Activated gamma-delta T cell (primary cell): ENCODE measurements around the gene PMPCB.
"Not testable (repeated sequence)": the region's sequence is repeated elsewhere in the genome, so short reads cannot be mapped to it uniquely, and the experiment has no call there.

Source experiments
- DNase-seq: peaks from one replicate; lab custom pipeline; 2025; lab: John Stamatoyannopoulos, UW
- total RNA-seq, 2 donors: gene quantifications; one replicate each; lab custom pipeline; 2026; lab: John Stamatoyannopoulos, UW

Gene PMPCB, protein sequence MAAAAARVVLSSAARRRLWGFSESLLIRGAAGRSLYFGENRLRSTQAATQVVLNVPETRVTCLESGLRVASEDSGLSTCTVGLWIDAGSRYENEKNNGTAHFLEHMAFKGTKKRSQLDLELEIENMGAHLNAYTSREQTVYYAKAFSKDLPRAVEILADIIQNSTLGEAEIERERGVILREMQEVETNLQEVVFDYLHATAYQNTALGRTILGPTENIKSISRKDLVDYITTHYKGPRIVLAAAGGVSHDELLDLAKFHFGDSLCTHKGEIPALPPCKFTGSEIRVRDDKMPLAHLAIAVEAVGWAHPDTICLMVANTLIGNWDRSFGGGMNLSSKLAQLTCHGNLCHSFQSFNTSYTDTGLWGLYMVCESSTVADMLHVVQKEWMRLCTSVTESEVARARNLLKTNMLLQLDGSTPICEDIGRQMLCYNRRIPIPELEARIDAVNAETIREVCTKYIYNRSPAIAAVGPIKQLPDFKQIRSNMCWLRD
- total RNA-seq, result 151 to 154 reads per million in 2 donors

DNA sequence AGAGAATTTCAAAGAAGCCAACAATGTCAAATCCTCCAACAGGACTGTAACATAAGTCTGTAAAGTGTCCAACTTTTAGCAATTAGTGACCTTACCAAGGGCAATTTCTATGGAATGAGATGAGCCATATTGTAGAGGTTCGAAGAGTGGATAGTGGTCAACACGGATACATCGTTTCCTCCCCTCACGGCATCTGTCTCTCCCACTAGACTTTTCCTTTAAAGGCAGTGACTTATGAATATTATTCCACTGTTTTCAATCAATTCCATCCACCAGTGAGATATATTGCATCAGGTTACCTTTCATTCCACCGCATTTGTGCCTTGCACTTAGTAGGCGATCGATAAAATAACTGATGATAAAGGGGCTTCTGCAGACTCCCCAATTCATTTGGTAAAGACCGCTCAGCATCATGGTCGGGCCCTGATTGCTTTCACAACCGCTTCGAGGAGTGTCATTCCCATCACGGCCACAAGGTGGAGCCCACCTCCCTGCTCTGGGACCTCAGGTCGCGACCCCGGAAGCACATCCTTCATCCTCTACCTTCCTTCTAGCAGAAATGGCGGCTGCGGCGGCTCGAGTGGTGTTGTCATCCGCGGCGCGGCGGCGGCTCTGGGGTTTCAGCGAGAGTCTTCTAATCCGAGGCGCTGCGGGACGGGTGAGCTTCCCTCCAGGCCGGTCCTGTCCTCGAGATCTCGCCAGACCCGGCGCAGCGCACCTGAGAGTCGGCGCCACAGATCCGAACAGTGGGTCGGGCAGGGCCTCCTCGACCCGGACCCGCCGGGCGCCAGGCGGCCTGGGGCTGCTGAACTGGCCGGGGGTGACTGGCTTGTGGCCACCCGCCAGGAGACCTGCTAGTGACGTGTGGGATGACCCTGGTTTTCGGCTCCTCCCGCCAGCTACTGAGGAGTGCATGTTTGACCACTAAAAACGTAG is at the start of gene PMPCB:
TSS of gene PMPCB (plus strand) at position 535 of the 936 bp plus-strand sequence. CDS start at position 560, 25 bp downstream.
- DNase-seq, result peak; percentile 68

DNA sequence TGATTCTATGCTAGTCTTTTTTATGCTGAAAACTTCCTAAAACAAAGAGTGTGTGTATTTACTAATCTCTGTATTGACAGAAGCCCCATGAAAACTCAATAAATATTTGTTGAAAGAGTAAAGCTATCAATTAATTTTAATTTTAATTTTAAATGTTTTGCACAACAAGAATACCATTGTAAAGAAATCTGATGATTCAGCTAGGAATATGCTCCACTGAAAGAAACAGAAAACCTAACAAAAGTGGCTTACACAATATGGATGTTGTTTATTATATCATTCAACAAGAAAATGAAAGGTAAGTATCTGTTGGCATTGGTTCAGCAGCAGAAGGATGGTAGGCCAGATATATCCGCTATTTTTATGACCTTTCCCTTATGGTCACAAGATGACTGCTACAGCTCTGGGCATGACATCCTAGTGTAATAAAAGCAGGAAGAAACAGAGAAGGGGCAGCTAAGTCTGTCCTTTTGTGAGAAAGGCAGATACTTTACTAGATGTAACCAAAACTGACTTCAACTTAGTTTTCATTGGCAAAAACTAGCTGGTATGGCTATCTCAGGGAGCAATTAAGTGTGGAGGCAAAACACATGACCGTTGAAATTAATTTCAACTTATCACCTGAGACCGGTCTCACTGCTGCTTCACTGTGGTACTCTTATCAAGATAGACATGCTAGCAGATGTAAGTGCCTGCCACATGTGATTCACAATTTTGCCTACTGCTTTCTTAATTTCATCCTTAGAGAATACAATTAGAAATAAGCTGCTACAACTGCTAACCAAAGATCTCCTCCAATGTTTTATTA is 43.3 kb upstream of the PMPCB start:
- DNase-seq, result not testable (repeated sequence)

DNA sequence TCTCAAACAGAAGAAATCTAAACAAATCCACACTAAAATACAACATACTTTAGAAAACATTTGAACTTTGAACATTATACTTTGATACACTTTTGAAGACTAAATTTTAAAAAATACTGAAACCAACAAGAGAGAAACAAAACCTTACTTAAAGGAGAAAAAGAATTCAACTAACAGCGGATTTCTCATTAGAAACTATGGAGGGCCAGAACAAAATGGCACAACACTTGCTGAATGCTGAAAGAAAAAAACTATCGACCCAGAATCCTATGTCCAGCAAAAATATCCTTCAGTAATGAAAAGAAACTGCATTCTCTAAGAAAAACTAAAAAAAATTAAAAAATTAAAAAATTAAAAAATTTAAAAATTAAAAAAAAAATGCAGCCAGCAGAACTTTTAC is 33.2 kb upstream of the PMPCB start:
- not testable (repeated sequence) for DNase-seq

DNA sequence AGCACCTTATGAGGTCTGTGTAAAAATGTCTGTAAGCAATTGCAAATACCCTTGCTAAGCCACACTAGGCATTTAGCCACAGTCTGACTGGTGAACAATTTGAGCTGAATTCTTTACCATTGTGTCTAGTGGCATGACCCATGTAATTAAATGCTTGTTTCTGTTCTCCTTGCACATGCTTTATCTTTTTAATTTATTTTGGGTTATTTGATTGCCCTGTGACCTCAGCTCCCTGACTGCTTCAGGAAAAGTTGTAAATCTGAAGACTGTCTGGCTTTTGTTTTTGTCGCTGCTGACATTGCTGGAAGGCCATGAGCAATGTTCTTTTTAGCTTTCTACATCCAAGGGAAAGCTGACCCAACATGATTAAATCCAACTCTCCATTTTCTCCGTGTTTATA is 31.0 kb upstream of the PMPCB start:
- DNase-seq, result not testable (repeated sequence)

DNA sequence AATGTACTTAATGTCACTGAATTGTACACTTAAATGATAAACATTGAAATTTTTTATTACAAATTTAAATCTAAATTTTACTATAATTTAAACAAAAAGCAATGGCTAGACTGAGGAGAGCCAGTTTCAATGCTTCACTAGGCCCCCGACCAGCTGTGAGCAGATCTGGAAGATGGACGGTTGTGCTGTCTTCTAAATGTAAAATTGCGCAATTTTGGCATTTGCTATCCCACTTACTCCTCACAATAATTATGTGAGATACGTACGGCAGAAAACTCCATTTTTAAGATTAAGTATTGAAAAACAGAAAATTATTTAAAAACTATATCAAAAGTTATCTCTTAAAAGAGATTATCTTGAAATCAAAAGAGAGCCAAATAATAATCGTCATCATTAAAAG is 23.9 kb upstream of the PMPCB start:
- DNase-seq, result not testable (repeated sequence)

DNA sequence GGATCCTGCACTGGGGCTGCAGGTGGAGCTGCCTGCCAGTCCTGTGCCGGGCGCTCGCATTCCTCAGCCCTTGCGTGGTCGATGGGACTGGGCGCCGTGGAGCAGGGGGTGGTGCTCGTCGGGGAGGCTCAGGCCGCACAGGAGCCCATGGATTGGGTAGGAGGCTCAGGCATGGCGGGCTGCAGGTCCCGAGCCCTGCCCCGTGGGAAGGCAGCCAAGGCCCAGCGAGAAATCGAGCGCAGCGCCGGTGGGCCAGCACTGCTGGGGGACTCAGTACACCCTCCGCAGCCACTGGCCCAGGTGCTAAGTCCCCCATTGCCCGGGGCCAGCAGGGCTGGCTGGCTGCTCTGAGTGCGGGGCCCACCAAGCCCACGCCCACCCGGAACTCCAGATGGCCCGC is 22.4 kb upstream of the PMPCB start:
- DNase-seq, result not testable (repeated sequence)

DNA sequence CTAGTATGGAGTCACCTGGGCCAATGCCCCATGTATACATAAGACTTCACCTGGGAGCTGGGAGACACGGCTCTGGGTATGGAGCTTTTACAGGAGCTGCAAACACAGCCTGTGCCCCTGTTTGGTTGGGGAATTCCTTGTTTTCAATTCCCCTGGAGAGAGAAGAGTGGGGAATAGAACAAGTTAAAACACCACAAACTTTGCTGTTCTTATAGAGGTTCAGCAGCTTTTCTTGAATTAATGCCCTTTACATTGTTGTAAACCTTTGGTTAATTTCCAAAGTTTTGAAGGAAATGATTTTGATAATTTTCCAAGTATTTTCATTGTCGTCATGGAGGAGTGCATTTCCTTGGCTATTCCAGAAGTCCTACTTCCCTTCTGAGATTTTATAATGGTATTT is 19.0 kb upstream of the PMPCB start:
- DNase-seq, result not testable (repeated sequence)

DNA sequence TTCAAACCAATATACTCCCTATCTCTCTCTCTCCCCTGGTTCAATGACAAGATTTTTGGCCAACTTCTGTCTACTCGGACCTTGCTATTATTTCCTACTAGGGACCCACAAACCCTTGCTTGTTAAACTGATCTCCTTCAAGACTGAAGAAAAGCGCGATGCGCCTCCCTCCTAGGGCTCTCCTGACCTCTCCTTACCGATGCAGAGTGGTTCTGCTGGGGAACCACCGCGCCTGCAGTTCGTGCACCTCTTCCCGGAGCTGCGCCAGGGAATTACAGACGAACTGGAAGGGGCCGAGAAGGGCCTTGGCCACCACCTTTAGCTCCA is 17.6 kb upstream of the PMPCB start:
- DNase-seq, result not testable (repeated sequence)

DNA sequence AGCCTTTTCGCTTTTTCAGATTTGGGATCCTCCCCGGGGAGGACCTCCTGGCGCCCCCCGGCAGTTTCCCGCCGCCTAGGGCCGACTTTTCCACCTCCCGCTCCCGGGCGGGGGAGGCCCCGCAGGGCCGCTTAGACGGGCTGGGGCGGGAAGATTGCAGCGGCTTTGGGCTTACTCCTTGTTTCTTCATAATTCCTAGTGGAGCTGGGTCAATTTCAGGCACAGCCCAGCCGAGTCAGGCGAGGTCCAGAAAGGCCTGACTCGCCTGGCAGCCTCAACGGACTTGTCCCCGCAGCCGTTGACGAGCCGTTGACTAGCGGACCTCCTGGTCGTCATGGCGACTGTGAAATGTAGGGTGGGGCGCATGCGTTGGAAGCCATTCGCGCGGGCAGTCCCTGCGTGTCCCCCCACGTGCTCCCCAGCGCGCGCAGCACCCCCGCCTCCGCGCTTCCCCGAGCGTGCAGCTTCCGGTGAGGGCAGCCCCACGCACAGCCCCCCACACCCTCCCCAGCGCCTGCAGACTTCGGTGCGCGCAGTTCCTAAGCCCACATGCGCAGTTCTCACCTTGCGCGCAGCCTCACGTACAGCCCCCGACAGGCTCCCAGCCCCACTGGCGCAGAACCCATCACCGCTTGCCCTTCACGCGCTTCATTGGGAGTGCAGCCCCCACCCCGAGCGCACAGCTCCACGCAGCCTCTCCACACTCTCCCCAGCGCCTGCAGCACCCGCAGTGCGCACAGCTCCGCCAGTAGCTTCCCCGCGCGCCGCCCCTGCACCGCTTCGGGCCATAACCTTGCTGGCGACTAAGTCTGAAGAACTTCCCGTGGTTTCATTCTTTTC is 17.1 kb upstream of the PMPCB start:
- DNase-seq, result peak; percentile 93

DNA sequence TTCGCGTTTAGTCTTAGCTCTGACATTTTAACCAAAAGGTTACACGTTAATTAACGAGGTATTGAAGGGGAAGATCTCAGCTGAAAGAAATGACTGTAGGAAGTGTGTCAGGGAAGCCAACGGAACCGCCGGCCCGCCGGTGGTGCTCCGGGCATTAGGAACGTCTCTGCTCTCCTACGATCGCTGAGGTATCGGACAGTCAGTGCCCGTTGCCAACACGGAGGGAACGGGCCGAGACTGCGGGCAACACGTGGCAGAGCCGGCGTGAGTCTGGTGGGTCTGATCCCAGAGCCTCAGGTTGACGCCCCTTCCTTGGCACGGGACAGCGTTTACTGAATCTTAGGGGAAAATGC is 16.5 kb upstream of the PMPCB start:
- DNase-seq, result not testable (repeated sequence)

DNA sequence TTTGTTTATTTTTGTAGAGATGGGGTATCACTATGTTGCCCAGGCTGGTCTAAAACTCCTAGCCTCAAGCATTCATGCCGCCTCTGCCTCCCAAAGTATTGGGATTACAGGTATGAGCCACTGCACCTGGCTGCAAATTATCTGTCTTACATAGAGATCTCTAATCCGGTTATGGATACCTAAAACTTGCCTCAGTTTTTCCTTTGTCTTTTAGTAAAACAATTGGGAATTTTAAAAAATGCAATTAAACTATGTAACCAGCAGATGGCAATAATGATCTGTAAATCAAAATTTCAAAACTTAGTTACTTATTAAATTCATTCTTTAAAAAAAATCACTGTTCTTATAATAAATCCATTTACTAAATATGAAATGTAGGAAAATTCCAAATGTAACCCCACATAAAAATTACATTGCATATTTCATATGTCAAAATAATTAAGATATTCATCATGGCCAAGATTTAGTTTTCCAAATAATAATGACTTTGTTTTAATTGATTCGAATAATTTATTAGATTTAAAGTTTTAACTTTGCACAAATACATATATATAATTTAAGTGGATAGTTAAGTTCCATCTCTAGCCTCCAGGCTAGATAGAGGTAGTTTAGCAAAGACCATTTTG is 14.3 kb upstream of the PMPCB start:
- DNase-seq, result not testable (repeated sequence)

DNA sequence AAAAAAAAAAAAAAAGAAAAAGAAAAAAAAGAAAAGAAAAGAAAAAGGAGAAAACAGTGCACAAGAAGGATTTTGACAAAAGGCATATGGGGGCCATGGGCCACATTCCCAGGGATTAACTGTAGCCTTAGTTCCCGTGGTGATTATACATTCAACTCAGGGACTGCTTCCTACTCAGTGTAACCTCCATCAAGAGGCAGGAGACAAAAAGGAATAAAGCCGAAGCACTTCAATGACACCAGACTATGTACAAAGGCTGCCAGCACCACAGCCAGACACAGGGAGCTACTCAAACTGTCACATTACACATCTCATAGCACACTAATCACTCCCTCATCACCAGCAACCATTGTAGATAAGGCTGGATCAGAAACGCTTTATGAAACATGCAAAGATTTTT is 5.1 kb upstream of the PMPCB start:
- no peak for DNase-seq

DNA sequence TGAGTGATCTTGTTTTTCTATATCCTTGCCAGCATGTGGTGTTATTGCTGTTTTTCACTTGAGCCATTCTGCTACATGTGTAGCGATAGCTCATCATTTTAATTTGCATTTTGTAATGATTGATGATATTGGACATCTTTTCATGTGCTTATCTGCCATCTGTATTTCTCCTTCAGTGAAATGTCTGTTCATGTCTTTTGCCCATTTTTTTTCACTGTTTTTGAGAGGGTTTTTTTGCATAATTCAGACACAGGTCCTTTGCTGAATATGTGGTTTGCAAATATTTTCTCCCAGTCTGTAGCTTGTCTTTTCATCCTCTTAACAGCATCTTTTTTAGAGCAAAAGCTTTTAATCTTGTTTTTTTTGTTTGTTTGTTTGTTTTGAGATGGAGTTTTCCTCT is 3.7 kb upstream of the PMPCB start:
- DNase-seq, result no peak

DNA sequence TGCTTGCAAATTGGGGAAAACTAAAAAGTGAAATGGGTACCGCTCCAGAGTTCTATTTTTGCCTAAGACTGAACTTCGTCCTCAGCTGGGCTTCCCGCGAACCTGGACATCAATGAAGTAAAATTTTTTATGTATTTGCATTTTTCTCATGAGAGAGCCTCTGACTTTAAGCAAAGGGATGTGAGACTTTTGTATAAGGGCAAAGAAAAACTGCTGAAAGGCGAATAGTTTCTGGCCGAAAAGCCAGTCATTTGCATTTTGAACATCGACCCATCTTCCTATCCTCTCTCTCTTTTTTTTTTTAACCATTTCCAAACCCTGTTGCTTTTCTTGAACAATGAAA is 573 bp downstream of the PMPCB start:
- DNase-seq, result no peak

DNA sequence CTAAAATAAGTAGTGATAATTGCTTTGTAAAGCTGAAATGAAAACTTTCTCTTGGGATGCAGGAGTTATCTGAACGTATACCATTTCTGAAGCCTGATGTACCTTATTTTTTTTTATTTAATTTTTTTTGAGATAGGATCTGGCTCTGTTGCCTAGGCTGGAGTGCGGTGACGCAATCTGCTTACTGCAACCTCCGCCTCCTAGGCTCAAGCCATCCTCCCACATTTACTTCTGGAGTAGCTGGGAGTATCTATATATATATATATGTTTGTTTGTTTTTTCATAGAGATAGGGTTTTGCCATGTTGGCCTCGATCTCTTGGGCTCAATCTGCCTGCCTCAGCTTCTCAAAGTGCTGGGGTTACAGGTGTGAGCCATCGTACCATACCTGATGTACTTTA is 2.4 kb downstream of the PMPCB start:
- DNase-seq, result no peak

DNA sequence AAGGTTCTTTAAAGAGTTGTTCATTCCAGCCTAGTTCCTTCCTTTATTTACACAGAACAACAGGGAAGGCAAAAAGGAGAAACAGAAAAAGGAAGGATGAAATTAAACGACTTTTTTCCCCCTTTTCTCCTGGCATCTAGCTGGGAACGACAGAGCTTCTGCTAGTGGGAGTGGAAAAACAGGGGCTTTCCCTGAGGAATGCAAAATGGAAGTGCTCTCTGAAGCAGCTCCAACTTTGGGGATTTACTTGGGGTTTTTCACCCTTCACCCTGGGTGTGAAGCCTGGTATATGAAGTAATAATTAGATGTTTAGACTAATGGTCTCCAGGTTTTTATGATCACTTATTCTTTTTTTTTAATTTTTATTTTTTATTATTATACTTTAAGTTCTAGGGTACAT is 4.2 kb downstream of the PMPCB start:
- no peak for DNase-seq

DNA sequence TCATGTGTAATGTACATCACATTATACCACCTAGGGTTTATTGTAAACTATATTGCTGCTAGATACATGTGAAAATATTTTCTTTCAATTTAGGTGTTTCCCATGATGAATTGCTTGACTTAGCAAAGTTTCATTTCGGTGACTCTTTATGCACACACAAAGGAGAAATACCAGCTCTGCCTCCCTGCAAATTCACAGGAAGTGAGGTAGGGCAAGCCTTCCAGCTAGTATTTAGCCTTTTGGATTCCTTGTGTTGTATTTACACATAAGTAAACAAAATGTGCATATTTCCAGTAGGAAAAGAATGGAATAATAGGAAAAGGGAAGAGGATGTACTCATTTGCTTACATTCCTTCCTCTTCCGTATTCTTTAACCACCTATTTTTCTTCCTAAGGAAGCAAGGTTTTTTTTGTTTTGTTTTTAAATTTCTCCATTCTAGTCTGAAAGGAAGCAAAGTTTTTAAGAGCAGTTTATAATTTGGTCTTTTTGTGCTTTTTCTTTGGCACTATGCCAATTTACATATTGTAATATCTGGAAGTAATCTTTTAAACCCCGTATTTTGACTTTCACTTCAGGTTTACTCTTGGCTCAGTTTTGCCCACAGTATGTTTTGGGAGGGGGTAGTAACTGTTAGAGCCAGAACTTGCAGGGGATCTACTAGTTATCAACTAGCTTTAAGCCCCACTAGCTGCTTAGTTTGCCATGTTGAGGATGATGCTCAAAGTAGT is 10.4 kb downstream of the PMPCB start:
- DNase-seq, result no peak

DNA sequence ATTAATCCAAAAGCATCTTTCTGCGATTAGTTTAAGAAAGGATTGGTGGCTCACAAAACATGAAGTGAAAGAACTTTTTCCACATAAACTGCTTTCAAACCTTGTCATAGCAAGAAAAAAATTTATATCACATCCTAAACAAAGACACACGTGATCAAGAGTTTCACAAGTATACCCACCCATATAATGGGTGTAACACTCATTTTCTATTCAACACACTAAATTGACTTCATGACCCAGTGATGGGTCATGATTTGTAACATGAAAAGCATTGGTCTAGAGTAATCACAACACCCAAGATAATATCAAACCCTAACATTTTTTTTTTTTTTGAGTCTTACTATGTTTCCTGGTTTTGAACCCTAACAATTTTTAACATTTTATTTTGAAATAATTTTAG is 17.6 kb downstream of the PMPCB start:
- DNase-seq, result no peak

DNA sequence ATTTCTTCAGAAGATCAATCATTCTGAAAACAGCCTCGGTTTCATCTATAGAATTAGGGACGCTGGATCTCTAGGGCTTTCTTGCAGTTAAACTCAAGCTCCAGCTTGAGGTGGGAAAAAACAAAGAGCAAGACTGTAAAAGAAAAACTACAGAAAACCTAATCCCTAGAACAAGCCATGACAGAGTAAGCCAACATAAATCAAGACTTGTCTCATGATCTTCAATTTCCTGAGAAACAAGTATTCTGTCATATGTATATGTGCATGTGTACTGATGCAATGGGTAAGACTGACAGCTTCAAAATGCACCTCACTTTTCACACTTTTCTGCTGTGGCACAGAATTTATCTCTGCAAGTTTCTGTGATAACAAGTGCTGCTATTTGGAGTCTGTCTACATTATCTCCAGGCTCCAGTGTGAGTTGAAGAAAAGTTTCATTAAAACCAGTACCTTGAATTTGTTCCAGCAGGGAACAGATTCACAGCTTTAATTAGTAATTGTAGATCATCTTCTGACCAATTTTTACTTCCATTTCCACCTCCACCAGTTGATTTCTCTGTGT is 19.2 kb downstream of the PMPCB start:
- no peak for DNase-seq

DNA sequence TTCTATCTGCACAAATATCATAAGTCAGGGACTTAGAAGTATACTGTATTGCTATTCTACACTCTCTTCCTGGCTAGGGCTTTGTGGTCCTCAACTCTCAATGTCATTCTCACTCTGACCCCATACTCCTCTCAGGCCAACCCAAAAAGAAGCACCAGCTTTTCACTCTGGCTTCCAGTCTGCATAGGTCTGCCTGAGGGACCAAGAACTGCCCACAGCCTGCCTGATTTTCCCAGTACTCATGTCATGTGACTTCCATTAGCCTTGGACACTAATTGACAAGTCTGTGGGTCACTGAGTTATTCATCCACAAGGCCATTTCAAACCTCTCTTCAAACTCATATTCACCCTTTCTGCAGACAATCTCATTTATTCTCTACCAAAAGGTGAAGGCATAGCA is 19.8 kb downstream of the PMPCB start:
- DNase-seq, result no peak
